Activated naive CD4-positive, alpha-beta T cell treated with Interleukin-2 at 50 U/mL for 16 hours (primary cell): ENCODE results near the gene WFDC9.
"Not testable (repeated sequence)": the region's sequence is repeated elsewhere in the genome, so short reads cannot be mapped to it uniquely, and the experiment has no call there.

Experiments
- DNase-seq: peaks from one replicate; pipeline ENCODE4 v3.0.0-alpha.2; 2020

WFDC9 gene

DNA sequence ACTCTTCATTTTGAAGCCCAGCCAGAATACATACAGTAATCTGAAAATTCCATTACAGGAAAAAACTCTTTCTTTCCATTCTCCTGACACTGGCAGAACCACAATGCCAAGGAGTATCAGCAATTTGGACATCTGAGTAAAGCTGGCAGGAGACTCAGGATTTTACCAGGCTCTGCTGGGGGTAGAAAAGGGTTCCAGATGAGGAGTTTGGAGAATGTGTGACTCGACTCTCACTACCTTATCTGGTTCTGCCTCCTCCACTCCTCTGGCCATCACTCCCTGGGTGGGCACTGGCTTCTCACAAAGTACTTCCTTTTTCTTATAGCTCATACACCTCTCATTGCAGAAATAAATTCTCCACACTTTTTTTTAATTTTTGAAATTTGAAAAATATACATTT is 41.4 kb downstream of the WFDC9 start:
- DNase-seq = no peak

DNA sequence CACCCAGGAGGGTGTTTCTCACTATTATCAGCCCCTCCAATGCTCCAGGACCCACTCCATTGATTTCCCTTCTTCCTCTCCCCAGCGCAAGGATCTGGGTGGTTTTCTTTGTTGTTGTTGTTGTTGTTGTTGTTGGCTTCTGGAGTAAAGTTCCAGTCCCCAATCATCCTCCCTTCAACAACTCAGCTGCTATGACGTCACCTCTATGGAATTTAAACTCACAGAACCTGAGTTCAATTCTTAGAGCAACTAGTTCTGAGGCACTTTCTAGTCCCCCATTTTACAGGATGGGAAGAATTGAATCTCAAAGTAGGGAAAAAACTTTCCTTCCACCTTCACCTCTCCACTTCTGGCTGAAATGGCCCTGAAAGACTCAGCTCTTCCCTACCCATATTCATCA is 42.3 kb downstream of the WFDC9 start:
- DNase-seq = no peak

DNA sequence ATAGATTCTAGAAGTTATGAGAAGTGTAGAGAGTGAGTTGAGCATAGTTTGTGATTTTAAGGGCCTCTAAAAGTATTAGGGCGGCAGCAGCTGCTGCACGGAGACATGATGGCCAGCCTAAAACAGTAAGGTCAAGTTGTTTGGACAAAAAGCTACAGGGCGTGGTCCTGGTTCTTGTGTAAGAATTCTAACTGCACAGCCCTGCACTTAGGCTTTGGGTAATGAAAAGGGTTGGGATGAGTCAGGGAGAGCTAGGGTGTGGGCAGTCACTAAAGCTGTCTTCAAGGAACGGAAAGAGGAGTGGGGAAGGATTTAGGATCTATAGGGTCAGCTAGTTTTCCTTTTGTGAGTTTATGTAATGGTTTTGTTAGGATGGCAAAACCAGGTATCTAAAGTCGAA is 45.1 kb downstream of the WFDC9 start:
- not testable (repeated sequence) for DNase-seq

DNA sequence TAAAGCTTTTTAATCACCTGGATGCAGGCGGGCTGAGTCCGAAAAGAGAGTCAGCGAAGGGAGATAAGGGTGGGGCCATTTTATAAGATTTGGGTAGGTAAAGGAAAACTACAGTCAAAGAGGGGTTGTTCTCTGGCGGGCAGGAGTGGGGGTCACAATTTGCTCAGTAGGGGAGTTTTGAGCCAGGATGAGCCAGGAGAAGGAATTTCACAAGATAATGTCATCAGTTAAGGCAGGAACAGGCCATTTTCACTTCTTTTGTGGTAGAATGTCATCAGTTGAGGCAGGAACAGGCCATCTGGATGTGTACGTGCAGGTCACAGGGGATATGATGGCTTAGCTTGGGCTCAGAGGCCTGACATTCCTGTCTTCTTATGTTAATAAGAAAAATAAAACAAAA is 46.8 kb downstream of the WFDC9 start:
- not testable (repeated sequence) for DNase-seq

DNA sequence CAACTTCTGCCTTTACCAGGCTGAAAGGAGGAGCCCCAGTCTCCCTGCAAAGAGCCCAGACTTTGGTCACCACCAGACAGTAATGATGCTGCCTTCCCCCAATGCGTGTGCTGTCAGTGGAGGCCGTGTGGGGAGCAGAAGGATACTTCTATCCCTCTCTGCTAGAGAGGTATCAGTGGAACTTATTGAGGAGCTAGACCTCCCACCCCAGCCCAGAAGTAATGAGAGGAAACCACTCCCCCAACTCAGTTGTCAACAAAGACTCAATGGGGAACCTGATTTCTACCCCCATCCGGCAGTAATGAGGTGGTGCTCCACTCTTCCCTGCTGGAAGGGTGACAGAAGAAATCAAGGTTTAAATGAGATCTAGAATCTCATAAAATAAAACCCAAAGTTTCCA is 47.6 kb downstream of the WFDC9 start:
- no peak for DNase-seq

DNA sequence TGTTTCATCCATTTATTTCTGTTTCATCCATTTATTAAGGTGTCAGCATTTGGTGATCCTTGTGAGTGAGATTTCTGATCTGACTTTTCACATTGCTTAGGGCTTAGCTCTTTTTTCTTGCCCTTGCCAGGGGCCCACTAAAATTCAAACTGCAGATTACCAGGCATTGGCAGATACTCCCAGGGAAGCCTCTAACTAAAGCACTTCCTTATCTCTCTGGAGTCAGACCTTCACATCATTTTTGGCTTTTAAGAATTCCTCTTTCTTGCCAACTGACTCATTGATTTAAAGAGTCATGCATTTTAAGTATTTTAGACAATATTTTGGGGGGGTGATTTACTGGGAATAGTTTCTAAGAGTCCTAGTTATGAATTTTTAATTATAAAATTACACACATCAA is 49.4 kb downstream of the WFDC9 start:
- DNase-seq = no peak

DNA sequence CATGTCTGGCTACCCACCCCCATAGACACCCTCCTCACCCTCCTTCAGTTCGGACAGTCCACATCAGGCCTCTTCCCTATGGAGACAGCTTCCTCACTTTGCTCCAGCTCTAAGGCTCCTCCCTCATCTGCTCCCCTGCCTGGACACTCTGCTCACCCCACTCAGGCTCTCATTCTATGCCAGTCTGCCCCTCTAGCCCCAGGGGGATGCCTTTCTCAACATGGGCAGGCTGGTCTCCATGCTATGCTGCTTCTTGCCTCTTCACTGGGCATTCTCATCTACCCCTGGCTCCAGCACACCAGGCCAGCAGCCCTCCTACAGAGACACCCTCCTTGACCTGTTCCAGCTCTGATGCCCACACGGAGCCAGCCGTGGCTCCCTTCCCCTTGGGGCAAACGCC is 51.9 kb downstream of the WFDC9 start, which contains the start of gene WFDC8:
Gene WFDC8, minus strand, starts transcription at position 101 of the 400 bp plus-strand sequence. Its CDS starts 37 bp downstream, at position 64.
- DNase-seq = no peak

DNA sequence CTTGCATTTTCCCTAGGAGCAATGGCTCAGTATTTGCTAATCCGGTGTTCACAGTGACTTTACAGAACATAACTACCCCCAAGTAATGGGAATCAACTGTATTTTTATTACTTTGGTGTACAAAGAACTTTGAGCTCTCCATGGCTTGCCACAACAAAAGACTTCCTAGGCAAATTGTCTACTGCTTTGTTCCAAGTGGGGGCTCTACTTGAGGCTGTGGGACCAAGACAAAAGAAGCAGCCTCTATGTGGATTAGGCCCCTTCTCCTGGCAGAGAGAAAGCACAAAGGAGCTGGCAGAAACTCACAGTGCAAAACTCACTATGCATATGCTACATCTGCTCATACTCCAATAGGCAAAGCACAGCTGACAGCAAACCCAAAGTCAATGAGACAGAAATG is 52.9 kb downstream of the WFDC9 start:
- no peak for DNase-seq

DNA sequence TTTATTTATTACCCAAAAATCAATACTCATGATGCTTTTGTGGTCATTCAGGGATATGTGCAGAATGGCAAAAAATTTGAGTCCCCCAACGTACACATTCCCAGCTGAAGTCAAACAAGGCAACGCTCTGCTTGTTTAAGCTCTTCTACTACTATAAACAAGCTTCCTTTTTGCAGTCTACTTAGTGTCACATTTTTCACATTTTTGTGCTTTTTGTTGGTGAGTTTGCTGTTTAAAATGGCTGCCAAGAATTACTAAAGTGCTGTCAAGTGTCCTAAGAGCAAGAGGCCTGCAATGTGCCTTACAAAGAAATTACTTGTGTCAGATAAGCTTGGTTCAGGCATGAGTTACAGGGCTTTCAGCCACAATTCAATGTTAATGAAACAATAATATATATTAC is 54.1 kb downstream of the WFDC9 start:
- no peak for DNase-seq

DNA sequence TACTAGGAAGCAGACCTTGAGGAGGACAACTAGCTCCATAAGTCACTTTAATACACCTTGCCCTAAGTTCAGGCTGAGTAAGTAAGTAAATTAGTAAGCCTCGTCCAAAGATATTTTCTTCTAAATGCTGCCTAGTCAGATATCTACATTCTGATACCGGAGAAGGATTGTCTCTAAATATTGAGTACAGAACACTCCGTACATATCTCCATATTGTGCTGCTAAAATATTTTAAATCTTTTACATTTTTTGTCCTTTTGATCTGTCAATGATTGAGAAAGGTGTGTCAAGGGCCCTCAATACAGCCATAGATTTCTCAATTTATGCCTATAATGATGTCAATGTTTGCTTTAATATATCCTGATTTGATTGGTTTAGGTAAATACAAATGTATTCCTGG is 55.2 kb downstream of the WFDC9 start:
- no peak for DNase-seq

DNA sequence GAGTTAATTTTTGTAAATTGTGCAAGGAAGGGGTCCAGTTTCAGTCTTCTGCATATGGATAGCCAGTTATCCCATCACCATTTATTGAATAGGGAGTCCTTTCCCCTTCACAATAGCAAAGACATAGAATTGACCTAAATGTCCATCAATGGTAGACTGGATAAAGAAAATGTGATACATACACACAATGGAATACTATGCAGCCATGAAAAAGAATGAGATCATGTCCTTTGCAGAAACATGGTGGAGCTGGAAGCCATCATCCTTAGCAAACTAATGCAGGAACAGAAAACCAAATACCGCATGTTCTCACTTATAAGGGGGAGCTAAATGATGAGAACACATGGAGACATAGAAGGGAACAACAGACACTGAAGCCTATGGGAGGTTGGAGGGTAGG is 61.4 kb downstream of the WFDC9 start:
- DNase-seq = not testable (repeated sequence)

DNA sequence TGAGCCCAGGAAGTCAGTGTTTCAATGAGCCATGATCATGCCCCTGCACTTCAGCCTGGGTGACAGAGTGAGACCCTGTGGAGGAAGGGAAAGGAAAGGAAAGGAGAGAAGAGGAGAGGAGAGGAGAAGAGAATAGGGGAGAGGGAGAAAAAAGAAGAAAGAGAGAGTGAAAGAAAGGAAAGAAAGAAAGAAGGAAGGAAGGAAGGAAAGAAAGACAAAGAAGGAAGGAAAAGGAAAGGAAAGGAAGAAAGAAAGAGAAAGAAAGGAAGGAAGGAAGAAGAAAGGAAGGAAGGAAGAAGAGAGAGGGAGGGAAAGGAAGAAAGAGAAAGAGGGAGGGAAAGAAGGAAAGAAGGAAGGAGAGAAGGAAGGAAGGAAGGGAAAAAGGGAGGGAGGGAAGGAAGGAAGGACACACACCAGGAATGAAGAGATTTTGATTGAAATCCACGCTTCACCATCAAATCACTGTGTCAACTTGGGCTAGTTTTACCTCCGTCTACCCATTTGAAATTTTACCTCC is 66.3 kb downstream of the WFDC9 start:
- no peak for DNase-seq
